ENCODE measurements around the gene SH3TC1.

SH3TC1 gene

GRCh38 chr4:8230033-8230432 lies 30.9 kb downstream of the SH3TC1 start:
- DNase-seq (ENCODE audit: insufficient read length, low spot score) (no peak), FAIRE-seq (no peak)
- no peak for TF ChIP-seq CTCF (IDR thresholded peaks at IDR 0.05; ENCODE audit: insufficient read depth, missing control alignments)

- FAIRE-seq: no peak
These were observed 31.8 kb downstream of the SH3TC1 start for GRCh38 chr4:8230891-8231290.

DNA sequence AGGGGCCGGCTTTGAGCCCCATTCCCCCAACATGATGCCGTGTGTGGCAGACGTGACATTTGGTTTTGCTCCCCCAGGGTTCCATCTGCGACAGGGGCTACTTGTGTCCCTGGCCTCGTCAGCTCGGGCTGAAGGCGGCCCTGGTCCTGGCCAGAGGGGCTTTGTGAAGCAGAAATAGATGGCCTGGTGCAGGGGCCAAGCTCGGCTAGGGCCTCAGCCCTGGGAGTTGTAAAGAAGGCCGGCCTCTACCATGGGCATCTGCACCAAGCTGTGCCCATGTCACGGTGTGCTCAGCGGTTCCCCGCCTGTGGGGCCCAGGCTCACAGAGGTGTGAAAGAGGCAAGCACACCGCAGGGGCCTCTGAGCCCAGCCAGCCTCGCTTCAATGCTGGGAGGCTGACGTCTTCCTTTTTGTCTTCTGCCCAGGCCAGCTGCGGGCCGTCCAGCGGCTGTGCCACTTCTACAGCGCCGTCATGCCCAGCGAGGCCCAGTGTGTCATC lies 32.5 kb downstream of the SH3TC1 start:
- no peak for TF ChIP-seq CTCF (IDR thresholded peaks at IDR 0.05; ENCODE audit: insufficient read depth, missing control alignments)

More at GRCh38 chr4:8230891-8231290, 31.8 kb downstream of the SH3TC1 start:
- no peak for TF ChIP-seq CTCF (IDR thresholded peaks at IDR 0.05; ENCODE audit: insufficient read depth, missing control alignments)
- no peak for DNase-seq (ENCODE audit: insufficient read length, low spot score)

DNA sequence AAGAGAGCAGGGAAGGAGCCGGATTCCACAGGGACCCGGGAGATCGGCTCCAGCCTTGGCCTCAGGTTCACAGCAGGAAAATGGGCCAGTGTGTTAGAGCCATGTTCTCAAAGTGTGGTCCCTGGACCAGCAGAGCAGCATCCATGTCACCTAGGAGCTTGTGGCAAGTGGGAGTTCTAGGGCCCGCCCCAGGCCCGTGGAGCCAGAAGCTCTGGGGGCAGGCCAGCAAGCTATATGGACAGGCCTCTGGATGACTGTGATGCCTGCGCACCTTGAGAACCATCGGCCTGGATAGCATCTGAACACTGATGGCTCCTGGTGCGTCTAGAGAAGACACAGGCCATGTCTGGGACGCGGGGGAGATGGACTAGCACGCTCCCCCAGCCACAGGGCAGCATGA lies 33.7 kb downstream of the SH3TC1 start:
- no peak for DNase-seq (ENCODE audit: insufficient read length, low spot score)
- no peak for TF ChIP-seq CTCF (IDR thresholded peaks at IDR 0.05; ENCODE audit: insufficient read depth, missing control alignments)
- no peak for FAIRE-seq

More for the DNA sequence above, 32.5 kb downstream of the SH3TC1 start:
- DNase-seq (ENCODE audit: insufficient read length, low spot score) (no peak), FAIRE-seq (no peak)

DNA sequence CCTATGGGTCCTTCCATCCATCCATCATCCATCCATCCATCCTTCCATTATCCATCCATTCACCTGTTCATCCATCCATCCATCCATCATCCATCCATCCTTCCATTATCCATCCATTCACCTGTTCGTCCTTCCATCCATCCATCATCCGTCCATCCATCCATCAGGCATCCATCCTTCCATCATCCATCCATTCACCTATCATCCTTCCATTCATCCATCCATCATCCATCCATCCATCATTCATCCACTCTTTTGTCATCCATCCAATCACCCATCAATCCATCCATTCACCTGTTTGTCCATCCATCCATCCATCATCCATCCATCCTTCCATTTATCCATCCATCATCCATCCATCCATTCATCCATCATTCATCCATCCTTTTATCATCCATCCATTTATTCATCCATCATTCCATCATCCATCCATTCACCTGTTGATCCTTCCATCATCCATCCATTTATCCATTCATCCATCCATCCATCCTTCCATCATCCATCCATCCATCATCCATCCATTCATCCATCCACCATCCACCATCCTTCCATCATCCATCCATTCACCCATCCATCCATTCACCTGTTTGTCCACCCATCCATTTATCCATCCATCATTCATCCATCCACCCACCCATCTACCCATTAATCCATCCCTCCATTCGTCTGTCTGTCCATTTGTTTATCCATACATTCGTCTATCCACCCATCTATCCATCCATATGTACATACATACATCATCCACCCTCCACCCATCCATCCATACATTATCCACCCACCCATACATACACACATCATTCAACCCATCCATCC lies 34.8 kb downstream of the SH3TC1 start:
- TF ChIP-seq CTCF (IDR thresholded peaks at IDR 0.05; ENCODE audit: insufficient read depth, missing control alignments): no peak
- DNase-seq (ENCODE audit: insufficient read length, low spot score): no peak
- no peak for FAIRE-seq

DNA sequence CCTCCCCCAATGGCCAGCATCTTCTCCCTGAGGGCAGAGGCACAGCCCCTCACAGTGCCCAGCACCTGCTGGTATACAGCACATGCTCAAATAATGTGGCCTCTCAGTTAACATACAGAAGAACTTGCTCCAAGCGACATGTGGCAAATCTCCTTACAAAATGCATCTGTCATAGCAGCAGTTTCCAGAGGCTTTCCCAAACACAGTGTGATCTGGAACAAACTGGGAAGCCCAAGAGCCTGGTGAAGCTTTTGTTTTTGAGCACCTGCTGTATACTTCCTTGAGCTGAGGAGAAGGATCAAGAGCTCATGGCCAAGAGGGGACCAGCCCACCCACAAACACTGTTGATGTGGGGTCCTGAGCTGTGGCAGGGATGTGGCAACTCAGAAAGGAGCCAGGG lies 35.6 kb downstream of the SH3TC1 start:
- TF ChIP-seq CTCF (IDR thresholded peaks at IDR 0.05; ENCODE audit: insufficient read depth, missing control alignments): no peak
- FAIRE-seq (no peak), DNase-seq (ENCODE audit: insufficient read length, low spot score) (no peak)

- FAIRE-seq (no peak), DNase-seq (ENCODE audit: insufficient read length, low spot score) (no peak)
- TF ChIP-seq CTCF (IDR thresholded peaks at IDR 0.05; ENCODE audit: insufficient read depth, missing control alignments): no peak
These were observed 36.1 kb downstream of the SH3TC1 start for GRCh38 chr4:8235224-8235623.
